Right lobe of liver (tissue), 4 donors: ENCODE results near the gene TEX22.

Experiments
- CTCF ChIP-seq, 4 donors: fragments of 200-600 bp in 3 of 4; fragments of 450-650 bp in 1 of 4; IDR thresholded peaks; one replicate each; pipeline versions ENCODE4 v1.5.1 to v1.8.0; 2016 to 2022; ENCODE audit warnings: antibody characterized with exemption in 4 of 4, mild to moderate bottlenecking in 2 of 4
- POLR2A ChIP-seq: fragments of 450-650 bp; IDR thresholded peaks from one replicate; pipeline ENCODE4 v1.6.1; 2017; ENCODE audit warnings: antibody characterized with exemption, mild to moderate bottlenecking
- donor health status: DM: no; HTN: no; CAD: no.
- donor health status: DM: no; HTN: no; CAD: no.
- donor health status: DM: no; HTN: yes; CAD: no.

- no peak for TF ChIP-seq CTCF (IDR thresholded peaks at IDR 0.05)
- no peak for TF ChIP-seq POLR2A
Observed at GRCh38 chr14:105358140-105358846, 40.0 kb upstream of the TEX22 start.
